H9 (cell line): ENCODE data around the gene CTDSP2. TPM values are rescaled to one million over a fixed set of nuclear protein-coding genes. Genes with fewer than 3 reads are reported as not detected.

Experiments used
- DNase-seq: peaks from one replicate; pipeline ENCODE4 v3.0.0-alpha.2; 2017
- H2AFZ ChIP-seq: one replicate; pipeline ENCODE4 v1.6.1; 2013; ENCODE audit warnings: mild to moderate bottlenecking, low read length, control low read depth, moderate library complexity
- H2AK5ac ChIP-seq: 2 replicates; pipeline ENCODE4 v1.6.1; 2013; ENCODE audit warnings: low read length, control low read depth, mixed read lengths; ENCODE audit not compliant: insufficient read length
- H2BK120ac ChIP-seq: one replicate; pipeline ENCODE4 v1.6.1; 2013; ENCODE audit warnings: low read depth, mild to moderate bottlenecking, low read length, control low read depth, inconsistent platforms; ENCODE audit not compliant: poor library complexity, severe bottlenecking
- H2BK12ac ChIP-seq: 2 replicates; pipeline ENCODE4 v1.6.1; 2013; ENCODE audit warnings: low read length, control low read depth, mixed read lengths, low read depth; ENCODE audit not compliant: insufficient read length
- H2BK15ac ChIP-seq: 2 replicates; pipeline ENCODE4 v1.6.1; 2013; ENCODE audit warnings: low read depth, low read length, control low read depth
- H2BK20ac ChIP-seq: one replicate; pipeline ENCODE4 v1.6.1; 2013; ENCODE audit warnings: low read depth, mild to moderate bottlenecking, low read length, control low read depth, inconsistent platforms; ENCODE audit not compliant: poor library complexity, severe bottlenecking
- H2BK5ac ChIP-seq: 2 replicates; pipeline ENCODE4 v1.6.1; 2013; ENCODE audit warnings: low read length, control low read depth, mixed read lengths; ENCODE audit not compliant: insufficient read length
- H3K14ac ChIP-seq: 2 replicates; pipeline ENCODE4 v1.6.1; 2013; ENCODE audit warnings: low read length, control low read depth; ENCODE audit not compliant: insufficient read depth
- H3K18ac ChIP-seq: 2 replicates; pipeline ENCODE4 v1.6.1; 2013; ENCODE audit warnings: low read depth, mild to moderate bottlenecking, mixed read lengths, low read length, control low read depth; ENCODE audit not compliant: insufficient read length
- H3K23ac ChIP-seq: 2 replicates; pipeline ENCODE4 v1.6.1; 2013; ENCODE audit warnings: low read length, control low read depth, mixed read lengths, low read depth; ENCODE audit not compliant: insufficient read length
- H3K23me2 ChIP-seq: 2 replicates; pipeline ENCODE4 v1.6.1; 2013; ENCODE audit warnings: low read depth, mild to moderate bottlenecking, mixed read lengths, low read length, control low read depth; ENCODE audit not compliant: insufficient read length, poor library complexity, severe bottlenecking
- H3K27ac ChIP-seq: 2 replicates; pipeline ENCODE4 v1.5.1; 2013; ENCODE audit warnings: low read length, control low read depth, mixed read lengths, low read depth; ENCODE audit not compliant: insufficient read length
- H3K27me3 ChIP-seq: 2 replicates; pipeline ENCODE4 v1.6.1; 2013; ENCODE audit warnings: low read length, control low read depth, inconsistent platforms; ENCODE audit not compliant: insufficient read depth
- H3K4ac ChIP-seq: 2 replicates; pipeline ENCODE4 v1.6.1; 2013; ENCODE audit warnings: low read depth, mild to moderate bottlenecking, control low read depth, inconsistent platforms, low read length, moderate library complexity
- H3K4me1 ChIP-seq: 2 replicates; pipeline ENCODE4 v1.6.1; 2013; ENCODE audit warnings: low read length, control low read depth, inconsistent platforms; ENCODE audit not compliant: insufficient read depth
- H3K4me2 ChIP-seq: 2 replicates; pipeline ENCODE4 v1.6.1; 2013; ENCODE audit warnings: low read length, control low read depth, mixed read lengths; ENCODE audit not compliant: insufficient read length, insufficient read depth
- H3K56ac ChIP-seq: 2 replicates; pipeline ENCODE4 v1.6.1; 2013; ENCODE audit warnings: low read depth, mild to moderate bottlenecking, mixed read lengths, low read length, control low read depth; ENCODE audit not compliant: insufficient read length
- H3K79me1 ChIP-seq: 2 replicates; pipeline ENCODE4 v1.6.1; 2013; ENCODE audit warnings: low read depth, mild to moderate bottlenecking, moderate library complexity, low read length, control low read depth, inconsistent platforms; ENCODE audit not compliant: insufficient read depth, poor library complexity, severe bottlenecking
- H3K79me2 ChIP-seq: 2 replicates; pipeline ENCODE4 v1.6.1; 2013; ENCODE audit warnings: low read length, control low read depth, inconsistent platforms; ENCODE audit not compliant: insufficient read depth
- H3K9ac ChIP-seq: 2 replicates; pipeline ENCODE4 v1.6.1; 2013; ENCODE audit warnings: low read length, control low read depth, mixed read lengths; ENCODE audit not compliant: insufficient read length; ENCODE audit errors: extremely low read depth
- H3K9me3 ChIP-seq: one replicate; pipeline ENCODE4 v1.6.1; 2013; ENCODE audit warnings: low read depth, low read length, inconsistent platforms; ENCODE audit not compliant: control insufficient read depth
- H3T11ph ChIP-seq: one replicate; pipeline ENCODE4 v1.6.1; 2013; ENCODE audit warnings: mild to moderate bottlenecking, low read length, control low read depth, inconsistent platforms
- H4K20me1 ChIP-seq: one replicate; pipeline ENCODE4 v1.6.1; 2013; ENCODE audit not compliant: control insufficient read depth, insufficient read length, insufficient read depth
- H4K5ac ChIP-seq: 2 replicates; pipeline ENCODE4 v1.6.1; 2013; ENCODE audit warnings: low read depth, mild to moderate bottlenecking, mixed read lengths, low read length, control low read depth; ENCODE audit not compliant: insufficient read length
- H4K8ac ChIP-seq: replicated peaks from 2 replicates; pipeline ENCODE4 v1.6.1; 2013; ENCODE audit warnings: low read length, control low read depth, mixed read lengths, low read depth; ENCODE audit not compliant: insufficient read length
- H4K91ac ChIP-seq: 2 replicates; pipeline ENCODE4 v1.6.1; 2013; ENCODE audit warnings: low read depth, mild to moderate bottlenecking, moderate library complexity, mixed read lengths, low read length, control low read depth; ENCODE audit not compliant: insufficient read length
- H3K27ac Mint-ChIP-seq, 3 experiments: 2 replicates in 2 of 3; 3 replicates in 1 of 3; pipeline ENCODE4 v1.8.0; 2020 to 2021; ENCODE audit warnings: mixed read lengths in 3 of 3, mild to moderate bottlenecking in 1 of 3, moderate library complexity in 1 of 3
- H3K27me3 Mint-ChIP-seq: 2 replicates; pipeline ENCODE4 v1.8.0; 2021; ENCODE audit warnings: low read depth, mild to moderate bottlenecking, moderate library complexity, mixed read lengths
- H3K36me3 Mint-ChIP-seq, 3 experiments: 2 replicates in 2 of 3; 3 replicates in 1 of 3; pipeline ENCODE4 v1.8.0; 2020 to 2021; ENCODE audit warnings: low read depth in 3 of 3, mixed read lengths in 3 of 3; ENCODE audit not compliant: insufficient read depth in 1 of 3
- H3K4me1 Mint-ChIP-seq, 2 experiments: 2 replicates each; pipeline ENCODE4 v1.8.0; 2020; ENCODE audit warnings: mixed read lengths in 2 of 2
- H3K4me3 Mint-ChIP-seq, 2 experiments: 2 replicates in 1 of 2; 3 replicates in 1 of 2; pipeline ENCODE4 v1.8.0; 2020 to 2021; ENCODE audit warnings: mild to moderate bottlenecking in 2 of 2, mixed read lengths in 2 of 2, moderate library complexity in 1 of 2
- H3K9me3 Mint-ChIP-seq, 2 experiments: 2 replicates in 1 of 2; 3 replicates in 1 of 2; pipeline ENCODE4 v1.8.0; 2020; ENCODE audit warnings: mild to moderate bottlenecking in 2 of 2, mixed read lengths in 2 of 2, moderate library complexity in 1 of 2
- CTCF ChIP-seq: fragments of 200-600 bp; sonication (generic); conservative IDR thresholded peaks from 3 replicates; pipeline ENCODE4 v1.8.0; 2021; ENCODE audit warnings: antibody characterized with exemption, mild to moderate bottlenecking
- WGBS: extraction: QIAGEN DNeasy Blood & Tissue Kit; methylation state at CpG from one replicate; pipeline ENCODE4 v1.1.7; 2013; ENCODE audit warnings: missing lambda C conversion rate, low lambda C conversion rate, mixed read lengths; ENCODE audit not compliant: insufficient read length; ENCODE audit errors: extremely low coverage; 5-methylcytosine and 5-hydroxymethylcytosine counted together
- total RNA-seq: library from RNA; stranded (reverse); gene quantifications from 2 replicates; pipeline ENCODE4 v1.2.1, GENCODE V29; 2021

The CTDSP2 gene
- total RNA-seq, 1 experiment from 2014 or later = 103 TPM

GRCh38 chr12:57892232-57892972, 45.9 kb upstream of the CTDSP2 start:
- H3K4ac ChIP-seq = no peak overlapping the region
- Mint-ChIP-seq H3K27ac (no peak overlapping the region; a peak in 1 of 7 replicates), H3K27me3 (peaks cover 18% of the 10 kb centered on the region), H3K4me3 (no peak overlapping the region; a peak in 1 of 5 replicates), H3K9me3 (no peaks in the 10 kb centered on the region), H3K4me1 (peaks cover 47 to 70% of the 10 kb centered on the region in 2 experiments), H3K36me3 (no peaks in the 10 kb centered on the region; a peak in 1 of 7 replicates)
- H3K27ac ChIP-seq = no peak overlapping the region
- no peak overlapping the region for H2BK5ac ChIP-seq
- H3T11ph ChIP-seq = no peak overlapping the region
- no peaks in the 10 kb centered on the region for H3K79me2 ChIP-seq
- no peak overlapping the region for H4K5ac ChIP-seq
- no peaks in the 10 kb centered on the region for H4K20me1 ChIP-seq
- H3K23ac ChIP-seq = no peak overlapping the region
- no peak overlapping the region for H2BK12ac ChIP-seq
- peaks cover 10% of the 10 kb centered on the region for H3K23me2 ChIP-seq
- no peaks in the 10 kb centered on the region for H3K79me1 ChIP-seq
- no peak overlapping the region for H3K14ac ChIP-seq
- H2AK5ac ChIP-seq = no peak overlapping the region
- no peak for TF ChIP-seq CTCF
- no peak overlapping the region for H4K91ac ChIP-seq
- H3K56ac ChIP-seq = no peak overlapping the region
- H3K9me3 ChIP-seq = no peaks in the 10 kb centered on the region
- peaks cover 19% of the 10 kb centered on the region; the same call in 1 of the 2 replicates for H3K4me1 ChIP-seq
- no peak overlapping the region for H3K9ac ChIP-seq
- peaks cover 3% of the 10 kb centered on the region; the same call in 1 of the 2 replicates for H3K27me3 ChIP-seq
- no peak for DNase-seq
- no peak overlapping the region for H4K8ac ChIP-seq
- H2AFZ ChIP-seq = no peak overlapping the region
- WGBS = no CpG with 5 or more reads among the region's 9 CpGs
- H2BK120ac ChIP-seq = no peak overlapping the region
- H3K18ac ChIP-seq = no peak overlapping the region
- H2BK15ac ChIP-seq = no peak overlapping the region
- no peak overlapping the region for H2BK20ac ChIP-seq
- H3K4me2 ChIP-seq = no peak overlapping the region
